Measurements from ENCODE around the gene SND1.
A peak's percentile ranks its signal among the peaks of the same experiment; 100 is the strongest.

The SND1 gene

GRCh38 chr7:127690337-127690736 is 38.3 kb downstream of the SND1 start:
- no peak for DNase-seq

GRCh38 chr7:127690806-127691205 is 38.8 kb downstream of the SND1 start:
- no peak for DNase-seq

- DNase-seq, result no peak
Measured at GRCh38 chr7:127692200-127692599, 40.2 kb downstream of the SND1 start.

- DNase-seq, result no peak
Measured at GRCh38 chr7:127699853-127700252, 47.9 kb downstream of the SND1 start.

GRCh38 chr7:127702052-127702652 is 50.2 kb downstream of the SND1 start:
- DNase-seq, result no peak

GRCh38 chr7:127702938-127703337 is 50.9 kb downstream of the SND1 start:
- DNase-seq, result no peak

- DNase-seq, result no peak
Measured at GRCh38 chr7:127704211-127704610, 52.2 kb downstream of the SND1 start.

GRCh38 chr7:127705461-127705959 is 53.5 kb downstream of the SND1 start:
- no peak for DNase-seq

- no peak for DNase-seq
Measured at GRCh38 chr7:127706766-127707165, 54.8 kb downstream of the SND1 start.

- no peak for DNase-seq
Measured at GRCh38 chr7:127708201-127708600, 56.2 kb downstream of the SND1 start.

GRCh38 chr7:127708788-127709187 is 56.8 kb downstream of the SND1 start:
- peak; percentile 76 for DNase-seq

- no peak for DNase-seq
Measured at GRCh38 chr7:127710635-127711034, 58.6 kb downstream of the SND1 start.

- no peak for DNase-seq
Measured at GRCh38 chr7:127711872-127712271, 59.9 kb downstream of the SND1 start.

GRCh38 chr7:127713006-127713405 is 61.0 kb downstream of the SND1 start:
- DNase-seq, result no peak

- no peak for DNase-seq
Measured at GRCh38 chr7:127713758-127714157, 61.8 kb downstream of the SND1 start.

- DNase-seq, result no peak
Measured at GRCh38 chr7:127715272-127715671, 63.3 kb downstream of the SND1 start.

GRCh38 chr7:127715901-127716300 is 63.9 kb downstream of the SND1 start:
- no peak for DNase-seq

GRCh38 chr7:127717502-127718339 is 65.7 kb downstream of the SND1 start:
- DNase-seq, result peak; percentile 63

GRCh38 chr7:127718340-127718679 is 66.3 kb downstream of the SND1 start:
- DNase-seq, result no peak

- DNase-seq, result no peak
Measured at GRCh38 chr7:127726476-127726875, 74.5 kb downstream of the SND1 start.

- DNase-seq, result no peak
Measured at GRCh38 chr7:127730658-127731276, 78.8 kb downstream of the SND1 start.

GRCh38 chr7:127731431-127732080 is 79.6 kb downstream of the SND1 start:
- DNase-seq, result no peak

GRCh38 chr7:127732306-127732705 is 80.3 kb downstream of the SND1 start:
- DNase-seq, result no peak

GRCh38 chr7:127733986-127734385 is 82.0 kb downstream of the SND1 start:
- DNase-seq, result no peak

Measured in NCI-H2029 treated with DMSO at 0.1 percent for 48 hours (cell line).